Measurements from ENCODE around the gene TMEM192.

GRCh38 chr4:165133150-165133549, 20.5 kb upstream of the TMEM192 start:
- TF ChIP-seq CTCF (IDR thresholded peaks at IDR 0.05; ENCODE audit: extremely low read depth in 1 of 2, insufficient read depth in 1 of 2, low read depth in 1 of 2, low read length in 2 of 2): no peak
- TF ChIP-seq EZH2 (IDR thresholded peaks at IDR 0.05; ENCODE audit: borderline replicate concordance, low read depth, low read length, severe bottlenecking): no peak
